ENCODE data around the gene LYZL6.
"Not testable (repeated sequence)": the region's sequence is repeated elsewhere in the genome, so short reads cannot be mapped to it uniquely, and the experiment has no call there.

LYZL6 gene

DNA sequence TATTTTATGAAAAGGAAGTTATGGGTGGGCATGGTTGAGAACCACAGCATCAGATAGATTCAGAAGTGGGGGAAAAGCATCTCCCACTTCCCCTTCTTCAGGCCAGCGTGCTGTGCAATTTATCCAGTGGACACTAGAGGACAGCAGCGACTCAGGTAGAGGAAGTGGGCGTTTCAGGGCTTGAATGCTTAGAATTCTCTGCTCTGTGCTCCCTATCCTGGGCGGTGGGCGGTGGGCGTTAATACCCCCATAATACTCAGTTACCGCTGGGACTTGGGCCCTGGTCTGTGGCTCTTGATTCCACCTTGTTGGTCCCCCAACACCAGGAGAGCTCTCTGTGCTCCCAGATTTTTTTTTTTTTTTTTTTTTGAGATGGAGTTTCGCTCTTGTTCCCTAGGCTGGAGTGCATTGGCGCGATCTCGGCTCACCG, 3.7 kb upstream of the LYZL6 start:
- peak; percentile 54 for DNase-seq (ENCODE audit: low spot score)

DNA sequence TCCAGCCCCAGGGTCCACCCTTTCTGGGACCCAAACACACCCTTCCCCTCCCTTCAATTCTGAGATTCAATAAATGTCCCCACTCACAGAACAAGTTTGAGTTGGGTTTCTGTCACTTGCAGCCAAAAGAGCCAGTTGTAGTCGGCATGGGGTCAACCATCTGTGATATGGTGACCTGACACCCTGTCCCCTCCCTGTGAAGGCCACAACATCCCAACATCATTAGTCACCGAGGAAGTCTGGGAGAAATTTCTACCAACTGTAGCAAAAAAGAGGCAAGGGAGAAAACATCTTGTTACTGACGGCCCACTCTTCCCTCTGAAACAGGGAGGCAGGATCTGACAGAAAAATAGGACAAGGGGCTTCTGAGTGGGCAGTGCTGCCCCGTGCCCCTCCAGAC, 638 bp upstream of the LYZL6 start:
- DNase-seq (ENCODE audit: low spot score): no peak

DNA sequence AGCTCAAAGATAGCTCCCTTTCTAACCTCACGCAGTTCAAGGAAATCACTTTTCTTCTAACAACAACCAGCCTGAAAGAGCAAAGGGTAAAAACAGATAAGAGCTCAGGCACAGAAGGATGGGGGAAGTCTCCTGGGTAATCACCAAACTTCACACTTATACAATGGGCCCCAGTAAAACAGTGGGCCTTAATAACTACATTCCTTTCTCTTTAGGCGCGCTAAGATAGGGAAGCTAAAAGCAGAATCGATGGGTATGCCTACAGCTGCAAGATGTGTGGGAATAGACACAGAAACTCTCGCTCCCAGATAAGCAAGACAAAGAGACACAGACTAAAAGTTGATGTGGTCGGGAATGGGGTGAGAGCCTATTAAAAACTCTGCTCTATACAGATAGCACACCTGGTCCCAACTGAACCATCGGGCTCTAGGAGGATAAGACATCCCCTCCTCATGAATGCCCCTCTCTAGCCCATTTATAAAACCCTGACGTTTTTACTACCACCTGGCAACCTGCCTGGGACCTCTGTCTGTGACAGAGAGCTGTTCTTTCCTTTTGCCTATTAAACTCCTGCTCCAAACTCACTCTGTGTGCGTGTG, 826 bp downstream of the LYZL6 start:
- DNase-seq (ENCODE audit: low spot score): no peak

DNA sequence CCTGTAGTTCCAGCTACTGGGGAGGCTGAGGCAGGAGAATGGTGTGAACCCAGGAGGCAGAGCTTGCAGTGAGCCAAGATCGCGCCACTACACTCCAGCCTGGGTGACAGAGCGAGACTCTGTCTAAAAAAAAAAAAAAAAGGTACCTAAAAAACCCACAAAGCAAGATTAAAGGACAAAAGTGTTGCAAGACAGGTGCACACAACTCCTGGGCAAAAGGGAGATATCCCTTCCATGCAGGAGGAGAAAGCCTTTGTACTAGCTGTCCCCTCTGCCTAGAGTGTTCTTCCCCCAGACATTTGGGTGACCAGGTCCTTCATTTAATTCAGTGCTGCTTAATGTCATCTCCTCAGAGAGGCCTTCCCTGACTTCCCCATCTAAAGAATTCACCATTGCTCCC, 5.0 kb downstream of the LYZL6 start:
- DNase-seq (ENCODE audit: low spot score): not testable (repeated sequence)

DNA sequence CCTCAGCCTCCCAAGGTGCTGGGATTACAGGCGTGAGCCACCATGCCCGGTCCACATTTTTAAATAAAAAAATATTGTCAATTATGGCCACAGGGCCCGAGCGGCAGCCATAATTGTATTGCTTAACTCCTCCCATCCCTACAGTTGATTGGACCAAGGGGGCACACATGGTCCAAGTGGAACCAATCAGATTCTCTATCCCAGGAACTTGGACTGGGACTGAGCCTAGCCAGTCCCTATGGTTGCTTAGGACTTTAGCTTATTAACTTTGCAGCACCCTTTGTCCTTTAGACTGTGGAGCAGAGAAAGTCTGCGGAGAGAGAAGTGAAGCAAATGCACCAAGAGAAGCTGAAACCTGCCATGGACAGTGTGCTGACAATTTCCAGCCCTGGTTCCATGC, 7.5 kb downstream of the LYZL6 start:
- DNase-seq (ENCODE audit: low spot score): no peak

DNA sequence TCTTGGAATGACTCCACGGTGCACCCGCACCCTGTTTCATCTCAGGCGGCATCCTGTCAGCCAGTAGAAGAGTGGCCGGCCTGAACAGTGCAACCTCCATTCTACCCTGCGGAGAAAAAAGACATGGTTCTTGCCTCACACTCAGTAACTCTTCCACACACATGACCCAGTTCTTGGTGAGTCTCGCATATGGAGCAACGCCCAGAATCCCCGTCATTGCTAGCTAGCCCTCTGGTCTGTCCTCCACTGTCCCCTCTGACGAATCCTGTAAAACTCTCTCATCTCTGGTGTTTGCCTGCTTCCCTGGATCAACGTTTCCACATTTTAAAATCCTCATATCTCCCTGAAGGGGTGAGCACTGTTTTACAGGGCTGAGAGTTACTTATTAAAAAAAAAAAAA, 8.8 kb downstream of the LYZL6 start:
- no peak for DNase-seq (ENCODE audit: low spot score)

DNA sequence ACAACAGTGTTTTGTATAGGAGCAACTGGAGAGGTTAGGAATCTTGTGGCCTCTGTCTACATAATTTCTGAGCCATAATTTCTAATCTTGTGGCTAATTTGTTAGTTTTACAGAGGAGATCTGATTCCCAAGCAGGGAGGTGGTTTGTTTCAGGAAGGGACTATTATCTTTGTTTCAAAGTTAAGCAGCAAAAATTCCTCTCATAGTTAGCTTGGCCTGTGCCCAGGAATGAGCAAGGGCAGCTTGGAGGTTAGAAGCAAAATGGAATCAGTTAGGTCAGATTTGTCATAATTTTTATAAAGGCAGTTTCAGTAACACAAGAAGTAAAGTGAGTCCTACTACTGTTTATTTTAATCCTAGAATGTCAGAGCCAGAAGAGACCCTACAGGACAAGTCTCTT, 10.9 kb downstream of the LYZL6 start:
- no peak for DNase-seq (ENCODE audit: low spot score)

DNA sequence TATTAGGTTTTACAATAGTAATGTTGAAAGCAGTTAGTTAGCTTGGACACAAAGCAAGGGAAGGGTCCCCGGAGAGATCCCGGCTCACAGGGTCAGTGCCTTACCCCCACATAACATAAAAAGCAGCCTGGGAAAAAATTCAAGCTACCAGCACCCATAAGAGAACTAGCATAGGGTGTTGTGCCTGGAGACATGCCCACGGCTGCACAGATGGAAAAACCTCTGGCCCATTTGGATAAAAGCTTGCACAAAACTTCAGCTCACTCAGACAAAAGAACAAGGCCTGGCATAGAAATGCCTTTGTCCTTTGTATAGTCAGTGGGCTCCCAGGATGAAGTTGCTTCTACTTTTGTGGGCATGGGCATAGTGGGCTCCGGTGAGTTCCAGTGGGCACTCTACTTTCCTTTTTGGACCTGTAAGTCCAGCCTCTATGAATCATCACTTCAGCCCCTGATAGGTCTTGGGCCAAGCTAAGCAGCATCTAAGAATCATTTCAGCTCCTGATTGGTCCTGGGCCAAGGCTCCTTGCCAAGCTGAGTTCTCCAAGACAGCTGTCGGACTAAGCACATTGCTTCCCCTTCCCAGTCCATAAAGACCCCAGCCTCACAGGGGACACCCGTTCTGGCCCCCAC, 11.6 kb downstream of the LYZL6 start:
- no peak for DNase-seq (ENCODE audit: low spot score)

DNA sequence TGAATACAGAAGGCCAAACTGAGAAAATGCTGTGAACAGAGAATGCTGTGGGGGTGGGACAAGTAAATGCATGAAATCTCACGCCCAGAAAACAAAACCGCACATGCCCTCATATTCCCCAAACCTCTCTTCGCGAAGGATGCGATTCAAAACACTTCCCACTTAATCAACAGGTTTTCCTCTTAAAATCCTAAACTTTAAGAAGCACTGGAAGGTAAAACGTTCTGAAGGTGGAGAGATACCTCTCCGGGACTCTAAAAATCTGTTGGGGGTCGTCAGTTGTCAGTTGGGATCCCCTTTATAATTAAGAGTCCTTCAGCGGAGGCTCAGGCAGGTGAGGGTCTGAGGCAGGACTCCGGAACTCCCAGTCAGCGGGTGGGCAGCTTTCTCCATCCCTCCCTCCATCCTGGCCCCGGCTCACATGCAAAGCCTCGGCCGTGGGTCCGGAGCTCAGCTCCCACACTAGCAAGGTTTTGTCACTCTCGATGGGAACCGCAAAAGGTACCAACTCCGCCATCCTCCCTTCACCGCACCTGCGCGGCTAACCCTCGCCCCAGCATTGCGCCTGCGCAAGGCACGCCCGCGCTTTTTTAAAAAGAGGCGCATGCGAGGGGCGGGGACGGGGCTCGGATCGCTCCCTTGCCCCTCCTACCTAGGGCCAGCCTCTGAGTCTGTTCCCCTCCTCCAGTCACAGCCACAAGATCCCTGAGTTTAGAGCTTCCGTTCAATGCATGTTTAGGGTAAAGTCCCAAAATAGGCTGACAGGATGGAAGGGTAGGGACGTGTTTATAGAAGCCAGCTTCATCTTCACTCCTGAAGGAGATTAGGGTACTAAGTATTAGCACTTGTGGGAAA, 13.1 kb downstream of the LYZL6 start, which contains the start of gene RDM1:
TSS of gene RDM1 (minus strand) at position 563 of the 855 bp plus-strand sequence. CDS start at position 517, 46 bp downstream.
- peak; percentile 69 for DNase-seq (ENCODE audit: low spot score)

DNA sequence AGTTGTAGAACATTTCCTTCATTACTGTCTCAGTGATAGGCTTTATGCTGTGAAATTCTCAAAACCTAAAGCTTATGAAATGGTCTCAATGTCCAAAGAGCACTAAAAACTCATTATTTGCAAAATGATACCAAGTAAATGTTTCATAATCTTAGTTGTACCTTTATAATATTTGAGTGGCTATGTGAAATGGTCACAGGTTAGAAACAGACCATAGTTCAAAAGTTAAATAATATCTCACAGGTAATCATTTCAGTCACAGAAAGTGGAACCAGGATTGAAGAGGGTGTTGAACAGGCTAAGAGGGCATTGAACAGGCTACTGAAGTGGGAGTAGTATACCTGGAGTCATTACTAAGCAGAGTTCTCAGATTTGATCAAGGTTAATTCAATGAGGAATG, 15.8 kb downstream of the LYZL6 start:
- DNase-seq (ENCODE audit: low spot score): no peak

DNA sequence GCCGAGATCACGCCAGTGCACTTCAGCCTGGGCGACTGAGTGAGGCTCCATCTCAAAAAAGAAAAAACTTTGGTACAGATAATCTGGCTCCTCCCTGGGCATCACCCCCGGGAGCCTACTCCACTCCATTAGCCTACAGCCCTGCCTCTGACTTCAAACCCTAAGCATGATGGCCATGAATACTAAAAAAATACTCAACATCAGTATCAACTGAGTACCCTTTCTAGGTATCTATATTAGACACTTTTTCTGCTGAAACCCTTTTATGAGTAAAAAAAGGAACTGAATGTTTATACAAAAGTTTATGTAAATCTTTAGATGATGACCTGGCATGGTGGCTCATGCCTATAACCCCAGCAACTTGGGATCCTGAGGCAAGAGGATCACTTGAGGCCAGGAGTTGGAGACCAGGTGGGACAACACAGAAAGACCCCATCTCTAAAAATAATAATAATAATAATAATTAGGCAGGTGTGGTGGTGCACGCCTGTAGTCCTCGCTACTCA, 19.9 kb downstream of the LYZL6 start:
- no peak for DNase-seq (ENCODE audit: low spot score)

DNA sequence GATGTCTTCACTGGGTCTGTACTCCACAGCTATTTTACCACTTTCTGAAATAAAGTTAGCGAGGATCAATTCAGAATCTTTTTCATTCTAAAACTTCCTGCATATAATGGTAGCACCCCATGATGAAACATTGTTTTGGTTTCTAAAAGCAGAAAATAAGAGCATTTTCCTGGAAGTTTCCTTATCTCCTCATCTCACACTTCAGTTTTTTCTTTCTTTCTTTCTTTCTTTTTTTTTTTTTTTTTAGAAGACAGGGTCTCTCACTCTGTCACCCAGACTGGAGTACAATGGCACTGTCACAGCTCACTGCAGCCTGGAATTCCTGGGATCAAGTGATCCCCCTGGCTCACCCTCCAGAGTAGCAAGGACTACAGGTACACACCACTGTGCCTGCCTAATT, 23.3 kb downstream of the LYZL6 start:
- DNase-seq (ENCODE audit: low spot score): no peak

DNA sequence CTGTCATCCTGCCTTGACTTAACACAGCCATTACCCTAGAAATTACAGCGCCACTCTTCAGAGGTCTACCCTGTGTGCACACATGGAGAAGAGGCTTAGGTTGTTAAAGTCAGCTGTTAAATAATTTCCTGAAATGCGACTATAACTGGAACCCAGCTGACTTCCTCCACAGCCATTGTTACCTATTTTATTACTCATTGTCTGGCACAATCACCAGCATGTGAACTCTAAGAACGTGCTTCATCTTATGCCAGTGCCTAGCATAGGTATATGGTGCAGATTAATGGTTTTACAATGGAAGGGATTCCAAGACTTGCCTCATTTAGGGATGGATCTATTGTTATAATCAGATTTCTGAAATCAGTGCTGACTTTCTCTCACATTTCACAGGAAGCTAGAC, 24.8 kb downstream of the LYZL6 start:
- DNase-seq (ENCODE audit: low spot score): no peak

DNA sequence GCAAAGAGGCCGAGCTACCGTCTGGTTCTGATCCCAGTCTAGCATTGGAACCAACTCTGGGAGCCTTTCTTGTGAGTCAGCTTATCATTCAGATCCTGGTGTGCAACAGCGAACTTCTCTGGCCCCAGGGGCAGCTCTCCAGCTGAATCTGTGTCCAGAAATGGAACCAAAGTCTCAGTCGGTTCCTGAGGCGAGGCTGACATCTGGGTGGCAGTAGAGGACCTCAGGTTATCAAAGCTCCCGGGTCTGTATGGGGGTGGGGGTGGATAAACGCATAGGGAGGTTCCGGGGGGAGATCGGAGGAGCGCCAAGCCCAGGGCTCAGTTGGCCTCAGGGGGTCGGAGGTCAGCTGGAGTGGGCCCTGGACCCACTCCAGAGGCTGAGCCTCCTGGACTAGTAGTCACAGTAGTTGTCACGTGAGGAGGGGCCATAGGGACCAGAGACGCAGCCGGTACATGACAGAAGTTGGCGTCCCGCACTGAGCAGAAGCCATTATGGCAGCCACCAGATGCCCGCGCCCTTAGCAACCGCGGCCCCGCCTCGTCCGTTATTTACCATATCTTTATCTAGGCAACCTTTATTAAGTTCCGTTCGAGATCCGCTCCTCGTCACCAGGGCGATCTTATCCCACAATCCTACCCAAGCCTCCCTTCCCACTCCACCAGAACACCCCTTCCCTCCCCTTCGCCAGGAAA, 25.8 kb downstream of the LYZL6 start:
- no peak for DNase-seq (ENCODE audit: low spot score)

DNA sequence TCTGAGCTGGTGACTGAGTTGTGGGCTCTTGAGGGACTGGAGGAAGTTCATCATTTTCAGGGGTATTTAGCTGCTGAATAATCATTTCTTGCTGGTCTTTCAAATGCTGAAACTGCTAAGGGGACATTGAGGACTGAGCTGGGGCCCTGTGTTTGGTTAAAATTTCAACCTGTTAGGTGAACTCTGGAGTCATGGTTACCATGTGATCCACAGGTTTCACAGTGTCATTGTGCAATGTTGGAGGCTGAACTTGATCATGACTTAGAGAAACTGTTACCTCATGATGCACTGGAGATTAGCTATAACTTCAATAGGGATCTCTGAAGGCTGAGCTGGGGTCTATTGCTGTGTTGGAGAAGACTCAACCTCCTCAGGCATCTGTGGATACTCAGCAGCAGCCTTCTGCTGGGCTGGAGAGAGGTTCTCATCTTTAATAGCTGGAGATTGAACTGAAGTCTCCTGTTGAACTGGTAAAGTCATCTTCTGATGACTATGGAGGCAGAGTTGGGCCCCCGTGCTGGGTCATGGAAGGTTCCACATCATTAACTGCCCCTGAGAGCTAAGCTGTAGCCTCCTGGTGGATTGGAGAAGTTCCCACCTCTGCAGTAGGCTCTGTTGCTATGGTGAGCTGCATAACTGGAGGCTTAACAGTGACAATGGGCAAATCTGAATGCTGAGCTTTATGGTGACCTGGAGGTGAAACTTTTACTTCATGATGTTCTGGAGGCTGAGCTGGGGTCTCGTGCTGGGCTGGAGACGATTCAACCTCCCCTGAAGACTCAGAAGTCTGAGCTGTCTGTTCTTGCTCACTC, 28.2 kb downstream of the LYZL6 start:
- no peak for DNase-seq (ENCODE audit: low spot score)

DNA sequence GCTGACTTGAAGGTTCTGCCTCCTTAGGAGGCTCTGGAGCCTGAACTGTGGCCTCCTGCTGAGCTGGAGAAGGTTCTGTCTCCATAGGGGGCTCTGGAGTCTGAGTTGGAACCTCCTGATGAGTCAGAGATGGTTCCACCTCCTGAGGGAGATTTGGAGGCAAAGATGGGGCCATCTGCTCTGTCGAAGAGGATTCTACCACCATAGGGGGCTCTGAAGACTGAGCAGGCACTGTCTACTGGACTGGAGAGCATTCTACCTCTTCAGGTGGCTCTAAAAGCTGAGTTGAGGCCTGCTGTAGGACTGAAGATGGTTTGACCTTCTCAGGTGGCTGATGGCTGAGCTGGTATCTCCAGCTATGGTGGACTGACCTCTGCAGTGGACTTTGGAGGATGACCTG, 29.2 kb downstream of the LYZL6 start:
- no peak for DNase-seq (ENCODE audit: low spot score)

DNA sequence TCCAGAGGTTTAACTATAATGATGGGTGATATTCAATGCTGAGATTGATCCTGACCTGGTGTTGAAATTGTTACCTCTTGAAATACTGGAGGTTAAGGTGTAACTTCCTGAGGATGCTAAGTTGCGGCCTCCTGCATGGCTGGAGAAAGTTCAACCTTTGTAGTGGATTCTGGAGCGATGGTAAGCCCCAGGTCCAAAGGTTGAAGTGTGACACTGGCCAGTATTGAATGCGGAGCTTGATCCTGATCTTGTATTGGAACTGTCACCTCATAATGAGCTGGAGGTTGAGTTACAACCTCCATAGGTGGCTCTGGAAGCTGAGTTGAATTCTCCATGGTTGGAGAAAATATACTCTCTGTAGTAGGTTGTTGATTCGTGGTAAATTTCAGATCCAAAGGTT, 29.9 kb downstream of the LYZL6 start:
- no peak for DNase-seq (ENCODE audit: low spot score)

DNA sequence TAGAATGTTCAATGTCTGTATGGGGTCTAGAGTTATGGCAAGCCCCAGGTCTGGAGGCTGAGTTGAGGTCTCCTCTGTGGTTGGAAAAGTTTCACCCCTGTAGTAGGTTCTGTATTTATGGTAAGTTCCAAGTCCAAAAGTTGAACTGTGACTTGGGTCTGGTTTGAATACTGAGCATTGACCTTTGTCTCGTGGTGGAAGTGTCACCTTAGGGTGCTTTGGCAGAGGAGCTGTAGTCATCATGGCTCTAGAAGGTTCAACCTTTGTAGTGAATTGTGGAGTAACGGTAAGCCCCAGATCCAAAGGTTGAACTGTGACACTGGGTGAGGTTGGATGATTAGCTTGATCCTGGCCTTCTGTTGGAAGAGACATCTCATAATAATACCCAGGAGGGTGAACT, 30.6 kb downstream of the LYZL6 start:
- DNase-seq (ENCODE audit: low spot score): no peak

DNA sequence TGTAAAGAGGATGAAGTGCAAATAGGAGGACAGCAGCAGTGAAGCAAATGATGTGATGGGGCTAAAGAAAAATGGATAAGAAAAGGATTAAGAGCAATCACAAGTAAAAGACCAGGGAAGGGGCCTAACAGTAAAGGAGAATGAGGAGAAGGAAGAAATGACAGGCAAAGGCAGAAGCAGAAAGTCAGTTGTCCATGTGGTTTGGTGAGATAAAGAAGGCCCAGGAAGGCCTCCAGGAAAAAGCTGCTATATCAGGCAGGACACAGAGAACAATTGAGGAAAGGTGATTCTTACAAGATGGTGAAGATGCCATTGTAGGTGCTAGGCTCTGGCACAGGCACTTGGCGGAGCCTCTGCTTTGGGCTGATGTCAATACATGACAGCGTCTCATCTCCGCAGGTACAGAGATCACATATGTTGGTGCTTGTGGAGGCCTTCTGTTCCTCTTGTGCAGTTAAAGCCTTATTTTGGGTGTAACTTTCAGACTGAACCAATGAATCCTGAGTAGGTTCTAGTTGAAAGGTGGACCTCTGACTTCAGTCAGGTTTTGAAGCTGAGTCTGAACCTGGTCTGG, 31.1 kb downstream of the LYZL6 start:
- no peak for DNase-seq (ENCODE audit: low spot score)

DNA sequence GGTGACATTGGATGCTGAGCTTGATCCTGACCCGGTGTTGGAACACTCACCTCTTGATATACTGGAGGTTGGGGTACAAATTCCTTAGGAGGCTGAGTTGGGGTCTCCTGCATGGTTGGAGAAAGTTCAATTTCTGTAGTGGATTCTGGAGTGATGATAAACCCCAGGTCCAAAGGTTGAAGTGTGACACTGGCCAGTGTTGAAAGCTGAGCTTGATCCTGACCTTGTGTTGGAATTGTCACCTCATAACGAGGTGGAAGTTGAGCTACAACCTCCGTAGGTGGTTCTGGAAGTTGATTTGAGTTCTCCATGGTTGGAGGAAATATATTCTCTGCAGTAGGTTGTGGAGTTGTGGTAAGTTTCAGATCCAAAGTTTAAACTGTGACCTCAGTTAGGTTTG, 34.1 kb downstream of the LYZL6 start:
- DNase-seq (ENCODE audit: low spot score): no peak

DNA sequence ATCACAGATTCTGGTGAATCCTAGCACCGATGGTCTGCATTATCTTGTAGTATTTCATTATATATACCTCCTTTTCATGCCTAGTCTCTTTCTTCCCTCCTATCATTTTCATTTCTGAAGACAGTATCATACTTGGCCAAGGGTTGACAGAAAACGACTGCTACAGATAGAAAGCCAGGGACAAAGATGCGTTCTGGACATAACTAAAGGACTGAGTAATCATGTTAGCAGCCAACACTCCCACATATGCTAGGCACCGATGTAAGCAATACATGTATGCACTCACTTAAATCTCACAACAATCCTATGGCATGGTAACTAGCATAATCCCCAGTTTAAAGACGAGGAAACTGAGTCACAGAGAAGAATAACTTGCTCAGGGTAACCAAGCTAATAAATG, 35.8 kb downstream of the LYZL6 start:
- DNase-seq (ENCODE audit: low spot score): no peak
